ENCODE measurements around the gene TXNRD1. TPM values are rescaled to one million over a fixed set of nuclear protein-coding genes. Genes with fewer than 3 reads are reported as not detected.

Gene TXNRD1
- total RNA-seq, 4 donors from 2014 or later, result 129 to 230 (median 199) TPM

GRCh38 chr12:104358353-104359003 is 142.9 kb downstream of the TXNRD1 start:
- no peaks in the 10 kb centered on the region for H3K36me3 ChIP-seq
- H3K9me3 ChIP-seq, result no peaks in the 10 kb centered on the region
- peak; percentile 57 to 60 for DNase-seq
- H3K4me1 ChIP-seq, result no peaks in the 10 kb centered on the region
- H3K27me3 ChIP-seq, result no peaks in the 10 kb centered on the region
- H3K27ac ChIP-seq, result no peak overlapping the region
- no peak overlapping the region for H3K4me3 ChIP-seq (replicated peaks in 1 of 3)
- TF ChIP-seq CTCF (IDR thresholded peaks at IDR 0.05) (peak; percentile 70 to 88 (median 83)), POLR2A (IDR thresholded peaks at IDR 0.05) (no peak)
- WGBS, 2 donors, result 84 to 87% methylated on average over 5 of the region's 5 CpGs
- intact Hi-C loops (cut with DNase I), result loop anchor here (5.0 kb wide), 1 partner anchor 156 kb away; no protein-coding TSS in a partner anchor

- H3K4me3 ChIP-seq (replicated peaks in 1 of 3), result no peak overlapping the region
- no peaks in the 10 kb centered on the region for H3K36me3 ChIP-seq
- intact Hi-C loops (cut with DNase I), result loop anchor here (5.0 kb wide), 1 partner anchor 157 kb away; no protein-coding TSS in a partner anchor
- TF ChIP-seq POLR2A (IDR thresholded peaks at IDR 0.05) (no peak), CTCF (IDR thresholded peaks at IDR 0.05) (no peak)
- no peak overlapping the region for H3K27ac ChIP-seq
- H3K4me1 ChIP-seq, result no peaks in the 10 kb centered on the region
- no peaks in the 10 kb centered on the region for H3K9me3 ChIP-seq
- DNase-seq, result no peak
- H3K27me3 ChIP-seq, result no peaks in the 10 kb centered on the region
- 93 to 97% methylated on average over 10 of the region's 10 CpGs for WGBS, 2 donors
These were observed 143.6 kb downstream of the TXNRD1 start for GRCh38 chr12:104359216-104359615.

- TF ChIP-seq CTCF (IDR thresholded peaks at IDR 0.05), result no peak
- no peak for TF ChIP-seq POLR2A (IDR thresholded peaks at IDR 0.05)
- Histone ChIP-seq H3K9me3 (no peaks in the 10 kb centered on the region), H3K36me3 (no peaks in the 10 kb centered on the region), H3K27ac (no peak overlapping the region), H3K4me3 (replicated peaks in 1 of 3) (no peak overlapping the region), H3K27me3 (no peaks in the 10 kb centered on the region), H3K4me1 (no peaks in the 10 kb centered on the region)
- no peak for DNase-seq
- 91 to 94% methylated on average over 3 of the region's 3 CpGs for WGBS, 2 donors
- intact Hi-C loops (cut with DNase I), result no loop called here
These were observed 144.6 kb downstream of the TXNRD1 start for GRCh38 chr12:104360157-104360556.

GRCh38 chr12:104360983-104361707 is 145.6 kb downstream of the TXNRD1 start:
- no peak for TF ChIP-seq CTCF (IDR thresholded peaks at IDR 0.05)
- TF ChIP-seq POLR2A (IDR thresholded peaks at IDR 0.05), result no peak
- DNase-seq, result no peak
- H3K9me3 ChIP-seq, result no peaks in the 10 kb centered on the region
- H3K4me1 ChIP-seq, result no peaks in the 10 kb centered on the region
- H3K4me3 ChIP-seq (replicated peaks in 1 of 3), result no peak overlapping the region
- intact Hi-C loops (cut with DNase I), result no loop called here
- H3K27me3 ChIP-seq, result no peaks in the 10 kb centered on the region
- WGBS, 2 donors, result 50 to 94% methylated on average over 5 of the region's 5 CpGs
- H3K27ac ChIP-seq, result no peak overlapping the region
- no peaks in the 10 kb centered on the region for H3K36me3 ChIP-seq

- Histone ChIP-seq H3K4me1 (no peaks in the 10 kb centered on the region), H3K27ac (no peak overlapping the region), H3K27me3 (no peaks in the 10 kb centered on the region), H3K9me3 (no peaks in the 10 kb centered on the region), H3K36me3 (no peaks in the 10 kb centered on the region), H3K4me3 (replicated peaks in 1 of 3) (no peak overlapping the region)
- intact Hi-C loops (cut with DNase I), result no loop called here
- 97 to 99% methylated on average over 5 of the region's 5 CpGs for WGBS, 2 donors
- DNase-seq, result no peak
- TF ChIP-seq POLR2A (IDR thresholded peaks at IDR 0.05), result no peak
- TF ChIP-seq CTCF (IDR thresholded peaks at IDR 0.05), result no peak
These were observed 150.4 kb downstream of the TXNRD1 start for GRCh38 chr12:104365921-104366410.

Measured in thyroid gland (tissue), 4 donors.